Gastroesophageal sphincter (tissue), 3 donors: ENCODE measurements around the gene C14orf93.

Experiments used
- EP300 ChIP-seq: sonication (generic); formaldehyde crosslinking; IDR thresholded peaks from one replicate; pipeline ENCODE4 v1.6.1; 2017; ENCODE audit warnings: antibody characterized with exemption, mild to moderate bottlenecking
- POLR2A ChIP-seq, 2 donors: fragments of 450-650 bp; IDR thresholded peaks; one replicate each; pipeline ENCODE4 v1.6.1; 2017; ENCODE audit warnings: antibody characterized with exemption in 2 of 2, mild to moderate bottlenecking in 2 of 2, moderate library complexity in 1 of 2
- TF ChIP-seq, protein P1 (sequence below), 4 experiments: fragments of 200-600 bp in 2 of 4; fragments of 450-650 bp in 2 of 4; sonication (generic) in 1 of 4; IDR thresholded peaks; one replicate each; pipeline ENCODE4 v1.5.1; 2017 to 2019; ENCODE audit warnings: antibody characterized with exemption in 4 of 4, mild to moderate bottlenecking in 2 of 4, moderate library complexity in 2 of 4

DNA sequence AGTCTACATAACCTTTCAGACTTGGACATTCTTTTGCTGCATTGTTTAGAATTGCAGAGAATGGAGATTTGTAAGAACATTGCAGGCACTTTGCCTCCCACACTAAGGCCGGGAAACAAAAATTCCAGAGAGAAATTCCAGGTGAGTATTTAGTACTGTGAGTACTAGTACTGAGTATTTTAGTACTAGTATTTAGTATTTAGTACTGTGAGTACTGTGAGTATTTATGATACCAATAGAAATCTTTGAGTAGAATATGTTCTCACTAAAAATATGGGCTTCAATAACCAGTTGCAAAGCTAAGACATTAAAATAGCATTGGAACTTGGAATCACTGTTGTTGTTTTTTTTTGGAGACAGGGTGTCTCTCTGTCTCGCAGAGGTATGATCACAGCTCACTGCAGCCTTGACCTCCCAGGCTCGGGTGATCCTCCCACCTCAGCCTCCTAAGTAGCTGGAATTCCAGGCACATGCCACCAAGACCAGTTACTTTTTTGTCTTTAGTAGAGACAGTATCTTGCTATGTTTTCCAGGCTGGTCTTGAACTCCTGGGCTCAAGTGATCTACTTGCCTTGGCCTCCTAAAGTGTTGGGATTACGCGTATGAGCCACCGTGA is 47.8 kb downstream of the C14orf93 start:
- TF ChIP-seq, protein P1, sequence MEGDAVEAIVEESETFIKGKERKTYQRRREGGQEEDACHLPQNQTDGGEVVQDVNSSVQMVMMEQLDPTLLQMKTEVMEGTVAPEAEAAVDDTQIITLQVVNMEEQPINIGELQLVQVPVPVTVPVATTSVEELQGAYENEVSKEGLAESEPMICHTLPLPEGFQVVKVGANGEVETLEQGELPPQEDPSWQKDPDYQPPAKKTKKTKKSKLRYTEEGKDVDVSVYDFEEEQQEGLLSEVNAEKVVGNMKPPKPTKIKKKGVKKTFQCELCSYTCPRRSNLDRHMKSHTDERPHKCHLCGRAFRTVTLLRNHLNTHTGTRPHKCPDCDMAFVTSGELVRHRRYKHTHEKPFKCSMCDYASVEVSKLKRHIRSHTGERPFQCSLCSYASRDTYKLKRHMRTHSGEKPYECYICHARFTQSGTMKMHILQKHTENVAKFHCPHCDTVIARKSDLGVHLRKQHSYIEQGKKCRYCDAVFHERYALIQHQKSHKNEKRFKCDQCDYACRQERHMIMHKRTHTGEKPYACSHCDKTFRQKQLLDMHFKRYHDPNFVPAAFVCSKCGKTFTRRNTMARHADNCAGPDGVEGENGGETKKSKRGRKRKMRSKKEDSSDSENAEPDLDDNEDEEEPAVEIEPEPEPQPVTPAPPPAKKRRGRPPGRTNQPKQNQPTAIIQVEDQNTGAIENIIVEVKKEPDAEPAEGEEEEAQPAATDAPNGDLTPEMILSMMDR (IDR thresholded peaks at IDR 0.05): no peak
- TF ChIP-seq EP300 (no peak), POLR2A (IDR thresholded peaks at IDR 0.05) (no peak)
